ENCODE measurements around the gene AGBL4.

Gene AGBL4

DNA sequence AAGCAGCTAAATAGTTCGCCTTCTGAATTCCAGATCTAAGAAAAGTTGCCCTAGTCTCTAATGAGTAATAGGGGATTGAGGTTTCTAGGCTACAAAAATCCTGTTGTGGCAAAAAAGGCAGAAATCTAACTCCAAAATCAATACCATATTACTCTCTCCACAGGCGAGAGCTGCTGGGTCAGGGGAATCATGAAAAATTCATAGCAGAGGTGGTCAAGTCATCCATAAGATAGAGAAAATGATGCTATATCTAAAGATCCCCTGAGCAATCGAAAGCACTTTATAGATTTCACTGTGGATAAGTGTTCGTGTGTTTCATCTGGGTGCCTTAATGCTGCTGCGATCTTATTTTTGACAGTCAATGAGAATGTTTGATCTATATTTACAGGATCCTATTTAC is 417.7 kb downstream of the AGBL4 start:
- no peak for ATAC-seq
- TF ChIP-seq ZFP30 (CRISPR knock-in tag; IDR thresholded peaks at IDR 0.05): no peak
- TF ChIP-seq BACH2 (CRISPR knock-in tag; IDR thresholded peaks at IDR 0.05; ENCODE audit: borderline replicate concordance): no peak
- TF ChIP-seq, protein P1, sequence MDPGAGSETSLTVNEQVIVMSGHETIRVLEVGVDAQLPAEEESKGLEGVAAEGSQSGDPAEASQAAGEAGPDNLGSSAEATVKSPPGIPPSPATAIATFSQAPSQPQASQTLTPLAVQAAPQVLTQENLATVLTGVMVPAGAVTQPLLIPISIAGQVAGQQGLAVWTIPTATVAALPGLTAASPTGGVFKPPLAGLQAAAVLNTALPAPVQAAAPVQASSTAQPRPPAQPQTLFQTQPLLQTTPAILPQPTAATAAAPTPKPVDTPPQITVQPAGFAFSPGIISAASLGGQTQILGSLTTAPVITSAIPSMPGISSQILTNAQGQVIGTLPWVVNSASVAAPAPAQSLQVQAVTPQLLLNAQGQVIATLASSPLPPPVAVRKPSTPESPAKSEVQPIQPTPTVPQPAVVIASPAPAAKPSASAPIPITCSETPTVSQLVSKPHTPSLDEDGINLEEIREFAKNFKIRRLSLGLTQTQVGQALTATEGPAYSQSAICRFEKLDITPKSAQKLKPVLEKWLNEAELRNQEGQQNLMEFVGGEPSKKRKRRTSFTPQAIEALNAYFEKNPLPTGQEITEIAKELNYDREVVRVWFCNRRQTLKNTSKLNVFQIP (CRISPR knock-in tag; IDR thresholded peaks at IDR 0.05; ENCODE audit: borderline replicate concordance, low read depth): no peak
- no peak for TF ChIP-seq PPARA (CRISPR knock-in tag; IDR thresholded peaks at IDR 0.05; ENCODE audit: borderline replicate concordance)
- TF ChIP-seq, protein P2, sequence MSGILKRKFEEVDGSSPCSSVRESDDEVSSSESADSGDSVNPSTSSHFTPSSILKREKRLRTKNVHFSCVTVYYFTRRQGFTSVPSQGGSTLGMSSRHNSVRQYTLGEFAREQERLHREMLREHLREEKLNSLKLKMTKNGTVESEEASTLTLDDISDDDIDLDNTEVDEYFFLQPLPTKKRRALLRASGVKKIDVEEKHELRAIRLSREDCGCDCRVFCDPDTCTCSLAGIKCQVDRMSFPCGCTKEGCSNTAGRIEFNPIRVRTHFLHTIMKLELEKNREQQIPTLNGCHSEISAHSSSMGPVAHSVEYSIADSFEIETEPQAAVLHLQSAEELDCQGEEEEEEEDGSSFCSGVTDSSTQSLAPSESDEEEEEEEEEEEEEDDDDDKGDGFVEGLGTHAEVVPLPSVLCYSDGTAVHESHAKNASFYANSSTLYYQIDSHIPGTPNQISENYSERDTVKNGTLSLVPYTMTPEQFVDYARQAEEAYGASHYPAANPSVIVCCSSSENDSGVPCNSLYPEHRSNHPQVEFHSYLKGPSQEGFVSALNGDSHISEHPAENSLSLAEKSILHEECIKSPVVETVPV (CRISPR knock-in tag; IDR thresholded peaks at IDR 0.05): no peak
- TF ChIP-seq ZNF565 (CRISPR knock-in tag; conservative IDR thresholded peaks at IDR 0.05; ENCODE audit: low read depth): no peak
- TF ChIP-seq, protein P3, sequence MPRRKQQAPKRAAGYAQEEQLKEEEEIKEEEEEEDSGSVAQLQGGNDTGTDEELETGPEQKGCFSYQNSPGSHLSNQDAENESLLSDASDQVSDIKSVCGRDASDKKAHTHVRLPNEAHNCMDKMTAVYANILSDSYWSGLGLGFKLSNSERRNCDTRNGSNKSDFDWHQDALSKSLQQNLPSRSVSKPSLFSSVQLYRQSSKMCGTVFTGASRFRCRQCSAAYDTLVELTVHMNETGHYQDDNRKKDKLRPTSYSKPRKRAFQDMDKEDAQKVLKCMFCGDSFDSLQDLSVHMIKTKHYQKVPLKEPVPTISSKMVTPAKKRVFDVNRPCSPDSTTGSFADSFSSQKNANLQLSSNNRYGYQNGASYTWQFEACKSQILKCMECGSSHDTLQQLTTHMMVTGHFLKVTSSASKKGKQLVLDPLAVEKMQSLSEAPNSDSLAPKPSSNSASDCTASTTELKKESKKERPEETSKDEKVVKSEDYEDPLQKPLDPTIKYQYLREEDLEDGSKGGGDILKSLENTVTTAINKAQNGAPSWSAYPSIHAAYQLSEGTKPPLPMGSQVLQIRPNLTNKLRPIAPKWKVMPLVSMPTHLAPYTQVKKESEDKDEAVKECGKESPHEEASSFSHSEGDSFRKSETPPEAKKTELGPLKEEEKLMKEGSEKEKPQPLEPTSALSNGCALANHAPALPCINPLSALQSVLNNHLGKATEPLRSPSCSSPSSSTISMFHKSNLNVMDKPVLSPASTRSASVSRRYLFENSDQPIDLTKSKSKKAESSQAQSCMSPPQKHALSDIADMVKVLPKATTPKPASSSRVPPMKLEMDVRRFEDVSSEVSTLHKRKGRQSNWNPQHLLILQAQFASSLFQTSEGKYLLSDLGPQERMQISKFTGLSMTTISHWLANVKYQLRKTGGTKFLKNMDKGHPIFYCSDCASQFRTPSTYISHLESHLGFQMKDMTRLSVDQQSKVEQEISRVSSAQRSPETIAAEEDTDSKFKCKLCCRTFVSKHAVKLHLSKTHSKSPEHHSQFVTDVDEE (CRISPR knock-in tag; IDR thresholded peaks at IDR 0.05): no peak
- no peak for TF ChIP-seq GLIS3 (CRISPR knock-in tag; IDR thresholded peaks at IDR 0.05)
- no peak for TF ChIP-seq OSR1 (CRISPR knock-in tag; IDR thresholded peaks at IDR 0.05)
- TF ChIP-seq, protein P4, sequence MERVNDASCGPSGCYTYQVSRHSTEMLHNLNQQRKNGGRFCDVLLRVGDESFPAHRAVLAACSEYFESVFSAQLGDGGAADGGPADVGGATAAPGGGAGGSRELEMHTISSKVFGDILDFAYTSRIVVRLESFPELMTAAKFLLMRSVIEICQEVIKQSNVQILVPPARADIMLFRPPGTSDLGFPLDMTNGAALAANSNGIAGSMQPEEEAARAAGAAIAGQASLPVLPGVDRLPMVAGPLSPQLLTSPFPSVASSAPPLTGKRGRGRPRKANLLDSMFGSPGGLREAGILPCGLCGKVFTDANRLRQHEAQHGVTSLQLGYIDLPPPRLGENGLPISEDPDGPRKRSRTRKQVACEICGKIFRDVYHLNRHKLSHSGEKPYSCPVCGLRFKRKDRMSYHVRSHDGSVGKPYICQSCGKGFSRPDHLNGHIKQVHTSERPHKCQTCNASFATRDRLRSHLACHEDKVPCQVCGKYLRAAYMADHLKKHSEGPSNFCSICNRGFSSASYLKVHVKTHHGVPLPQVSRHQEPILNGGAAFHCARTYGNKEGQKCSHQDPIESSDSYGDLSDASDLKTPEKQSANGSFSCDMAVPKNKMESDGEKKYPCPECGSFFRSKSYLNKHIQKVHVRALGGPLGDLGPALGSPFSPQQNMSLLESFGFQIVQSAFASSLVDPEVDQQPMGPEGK (CRISPR knock-in tag; IDR thresholded peaks at IDR 0.05; ENCODE audit: borderline replicate concordance): no peak
- no peak for TF ChIP-seq TCF4 (CRISPR knock-in tag; IDR thresholded peaks at IDR 0.05; ENCODE audit: borderline replicate concordance)
- no peak for TF ChIP-seq ZNF8 (CRISPR knock-in tag; IDR thresholded peaks at IDR 0.05)
- no peak for TF ChIP-seq ISL1 (CRISPR knock-in tag; IDR thresholded peaks at IDR 0.05)
- TF ChIP-seq, protein P5, sequence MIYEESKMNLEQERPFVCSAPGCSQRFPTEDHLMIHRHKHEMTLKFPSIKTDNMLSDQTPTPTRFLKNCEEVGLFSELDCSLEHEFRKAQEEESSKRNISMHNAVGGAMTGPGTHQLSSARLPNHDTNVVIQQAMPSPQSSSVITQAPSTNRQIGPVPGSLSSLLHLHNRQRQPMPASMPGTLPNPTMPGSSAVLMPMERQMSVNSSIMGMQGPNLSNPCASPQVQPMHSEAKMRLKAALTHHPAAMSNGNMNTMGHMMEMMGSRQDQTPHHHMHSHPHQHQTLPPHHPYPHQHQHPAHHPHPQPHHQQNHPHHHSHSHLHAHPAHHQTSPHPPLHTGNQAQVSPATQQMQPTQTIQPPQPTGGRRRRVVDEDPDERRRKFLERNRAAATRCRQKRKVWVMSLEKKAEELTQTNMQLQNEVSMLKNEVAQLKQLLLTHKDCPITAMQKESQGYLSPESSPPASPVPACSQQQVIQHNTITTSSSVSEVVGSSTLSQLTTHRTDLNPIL (CRISPR knock-in tag; IDR thresholded peaks at IDR 0.05; ENCODE audit: low read depth): no peak
- TF ChIP-seq ZC3H10 (CRISPR knock-in tag; IDR thresholded peaks at IDR 0.05): no peak
- no peak for TF ChIP-seq SNAI2 (CRISPR knock-in tag; IDR thresholded peaks at IDR 0.05)
- TF ChIP-seq ESRRG (CRISPR knock-in tag; IDR thresholded peaks at IDR 0.05): no peak

DNA sequence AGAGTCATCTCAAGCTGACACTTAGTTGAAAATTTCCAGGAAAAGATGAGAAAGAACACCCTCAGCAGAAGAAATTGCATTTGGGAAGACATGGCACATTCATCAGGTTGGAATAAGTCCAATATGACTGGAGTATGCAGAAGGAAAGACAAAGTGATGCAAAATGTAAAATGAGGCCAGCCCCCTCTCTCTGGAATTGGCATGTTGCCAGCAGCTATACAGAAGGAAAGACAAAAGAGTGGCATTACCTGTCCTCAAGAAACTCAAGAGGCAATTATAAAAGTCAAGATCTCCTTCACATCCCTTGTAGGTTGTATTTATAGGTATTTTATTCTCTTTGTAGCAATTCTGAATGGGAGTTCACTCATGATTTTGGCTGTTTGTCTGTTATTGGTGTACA is 426.3 kb downstream of the AGBL4 start:
- ATAC-seq: no peak
- TF ChIP-seq ZC3H10 (CRISPR knock-in tag; IDR thresholded peaks at IDR 0.05) (no peak), TOX (CRISPR knock-in tag; IDR thresholded peaks at IDR 0.05; ENCODE audit: borderline replicate concordance) (no peak), CSDC2 (CRISPR knock-in tag; IDR thresholded peaks at IDR 0.05) (no peak), RARB (CRISPR knock-in tag; IDR thresholded peaks at IDR 0.05) (no peak)
- TF ChIP-seq, protein P3 (CRISPR knock-in tag; IDR thresholded peaks at IDR 0.05): no peak
